GM12878 (cell line): ENCODE results near the gene NOL4L. TPM values are rescaled to one million over a fixed set of nuclear protein-coding genes. Genes with fewer than 3 reads are reported as not detected.

Source experiments
- ATAC-seq: fragments of 200-7000 bp; cut with Tn5 transposase; 3 replicates; pipeline ENCODE4 v1.9.1; 2020; ENCODE audit warnings: mild to moderate bottlenecking, moderate library complexity
- BruUV-seq: library from RNA; stranded (reverse); fragments of 400-500 nt; replicated peaks from 2 replicates; lab custom pipeline; 2021; lab: Mats Ljungman, UMichigan
- CTCF ChIA-PET: fragments of 300-600 bp; sonication (Branson Sonifier 250); formaldehyde crosslinking; extraction: SDS; loops from one replicate; lab custom pipeline; 2021; ENCODE audit warnings: inconsistent platforms; lab: Yijun Ruan, JAX
- POLR2A ChIA-PET: fragments of 350-600 bp; formaldehyde crosslinking; extraction: SDS; loops from one replicate; lab custom pipeline; 2021; ENCODE audit warnings: inconsistent platforms; lab: Charles Lee
- RAD21 ChIA-PET: fragments of 300-600 bp; sonication (Branson Sonifier 250); formaldehyde crosslinking; loops from one replicate; lab custom pipeline; 2023; ENCODE audit warnings: antibody characterized with exemption; ENCODE audit not compliant: unreplicated experiment; lab: Charles Lee
- SMC1A ChIA-PET: fragments of 300-600 bp; sonication (Branson Sonifier 250); formaldehyde crosslinking; loops from one replicate; lab custom pipeline; 2023; ENCODE audit not compliant: unreplicated experiment, uncharacterized antibody; lab: Charles Lee
- DNase-seq: peaks from one replicate; pipeline ENCODE4 v3.0.0-alpha.2; 2011; ENCODE audit warnings: low read depth, low spot score
- FAIRE-seq: peaks from 3 replicates; lab custom pipeline; 2011; peaks lifted over from hg19 to GRCh38; lab: Jason Lieb, UNC
- H2AFZ ChIP-seq: 2 replicates; pipeline ENCODE4 v1.6.0; 2011; ENCODE audit warnings: low read depth, low read length, control low read depth; ENCODE audit not compliant: control insufficient read depth
- H3K27ac ChIP-seq: 2 replicates; pipeline ENCODE4 v1.5.1; 2011; ENCODE audit warnings: control low read depth; ENCODE audit not compliant: control insufficient read depth, insufficient read depth
- H3K27me3 ChIP-seq, 2 experiments: replicated peaks in 1 of 2; 2 replicates each; pipeline versions ENCODE4 v1.6.0 to v1.6.1; 2011; ENCODE audit warnings: low read length in 1 of 2; ENCODE audit not compliant: control insufficient read depth in 2 of 2, insufficient read depth in 2 of 2
- H3K36me3 ChIP-seq, 2 experiments: 2 replicates each; pipeline ENCODE4 v1.5.1; 2011; ENCODE audit warnings: low read length in 1 of 2; ENCODE audit not compliant: control insufficient read depth in 2 of 2, insufficient read depth in 2 of 2
- H3K4me1 ChIP-seq: 2 replicates; pipeline ENCODE4 v1.6.1; 2011; ENCODE audit warnings: mild to moderate bottlenecking, low read length, moderate library complexity, mixed read lengths; ENCODE audit not compliant: control insufficient read depth, insufficient read depth
- H3K4me2 ChIP-seq: 2 replicates; pipeline ENCODE4 v1.6.0; 2011; ENCODE audit warnings: control low read depth; ENCODE audit not compliant: control insufficient read depth, insufficient read depth
- H3K4me3 ChIP-seq: fragments of 200-600 bp; sonication (generic); 2 replicates; pipeline ENCODE4 v1.5.1; 2016
- H3K79me2 ChIP-seq: 2 replicates; pipeline ENCODE4 v1.6.0; 2011; ENCODE audit warnings: low read length; ENCODE audit not compliant: control insufficient read depth, insufficient read depth
- H3K9ac ChIP-seq: 2 replicates; pipeline ENCODE4 v1.8.0; 2011; ENCODE audit warnings: low read length, control low read depth, mixed read lengths; ENCODE audit not compliant: control insufficient read depth, insufficient read depth
- H3K9me3 ChIP-seq: replicated peaks from 3 replicates; pipeline ENCODE4 v1.5.1; 2011; ENCODE audit warnings: mild to moderate bottlenecking, low read length; ENCODE audit not compliant: control insufficient read depth, insufficient read depth
- H4K20me1 ChIP-seq: 2 replicates; pipeline ENCODE4 v1.6.0; 2011; ENCODE audit not compliant: control insufficient read depth, insufficient read depth
- ELK1 ChIP-seq: IDR thresholded peaks from 2 replicates; pipeline ENCODE4 v1.6.1; 2012; ENCODE audit warnings: low read depth, low read length, improper control_type of control experiment
- HDAC6 ChIP-seq: fragments of 200-600 bp; sonication (generic); IDR thresholded peaks from one replicate; pipeline ENCODE4 v1.8.0; 2017; ENCODE audit warnings: antibody characterized with exemption; ENCODE audit not compliant: unreplicated experiment
- LARP7 ChIP-seq: fragments of 450-650 bp; IDR thresholded peaks from 2 replicates; pipeline ENCODE4 v1.6.1; 2017; ENCODE audit warnings: mild to moderate bottlenecking
- MEF2A ChIP-seq: IDR thresholded peaks from 2 replicates; pipeline ENCODE4 v1.6.1; 2011; ENCODE audit warnings: low read depth, mild to moderate bottlenecking, low read length, moderate library complexity; ENCODE audit not compliant: insufficient read depth
- MXI1 ChIP-seq: fragments of 150-350 bp; IDR thresholded peaks from 2 replicates; pipeline ENCODE4 v1.6.1; 2011; ENCODE audit warnings: low read depth, mild to moderate bottlenecking, inconsistent platforms, low read length, improper control_type of control experiment
- POLR2A ChIP-seq: IDR thresholded peaks from 2 replicates; pipeline ENCODE4 v1.6.1; 2011; ENCODE audit warnings: low read depth, mild to moderate bottlenecking, low read length
- SIN3A ChIP-seq: IDR thresholded peaks from 2 replicates; pipeline ENCODE4 v1.6.1; 2012; ENCODE audit warnings: low read depth, low read length, improper control_type of control experiment
- STAT3 ChIP-seq: IDR thresholded peaks from 2 replicates; pipeline ENCODE4 v1.6.1; 2011; ENCODE audit warnings: low read depth, low read length, improper control_type of control experiment
- ZNF622 ChIP-seq: fragments of 450-650 bp; IDR thresholded peaks from 2 replicates; pipeline ENCODE4 v1.6.1; 2017; ENCODE audit warnings: mild to moderate bottlenecking, inconsistent platforms
- WGBS: methylation state at CpG from one replicate; pipeline ENCODE4 v1.1.6; 2016; ENCODE audit warnings: low lambda C conversion rate; ENCODE audit not compliant: insufficient replicate concordance, insufficient coverage; ENCODE audit errors: missing lambda C conversion rate; 5-methylcytosine and 5-hydroxymethylcytosine counted together
- in situ Hi-C: fragments of 300-500 bp; cut with MboI; formaldehyde crosslinking; loops from 9 replicates; pipeline ENCODE4 v1.14.3; 2018; ENCODE audit warnings: mixed read lengths
- intact Hi-C: fragments of 100-400 bp; cut with micrococcal nuclease; formaldehyde crosslinking; loops from one replicate; pipeline ENCODE4 v1.14.2; 2022; ENCODE audit not compliant: unreplicated experiment
- polyA plus RNA-seq, 11 experiments: library from polyadenylated mRNA; depleted of rRNA in 4 of 11; unstranded in 6 of 11; stranded (reverse) in 5 of 11; fragments of >200 nt; fragmentation: Nextera tagmentation in 4 of 11; fragmentation: Illumina TruSeq in 1 of 11; extraction: Ambion mirVana in 4 of 11; extraction: Trizol in 1 of 11; gene quantifications; 1 replicate in 1 of 11; 2 replicates in 10 of 11; pipeline versions ENCODE4 v1.2.1 to v1.2.3, GENCODE V29; 2011 to 2016; ENCODE audit warnings: inconsistent platforms in 2 of 11, missing spikeins in 2 of 11, low read depth in 1 of 11
- total RNA-seq, 4 experiments: library from RNA; depleted of rRNA in 3 of 4; stranded (reverse); fragments of >200 nt in 3 of 4; fragmentation: Illumina TruSeq in 1 of 4; extraction: Trizol in 1 of 4; gene quantifications; 2 replicates each; pipeline versions ENCODE4 v1.2.1 to v1.2.3, GENCODE V29; 2013 to 2021
- TF ChIP-seq, protein P1 (sequence below): IDR thresholded peaks from 2 replicates; pipeline ENCODE4 v1.6.1; 2012; ENCODE audit warnings: low read depth, low read length, improper control_type of control experiment
- TF ChIP-seq, protein P2 (sequence below): IDR thresholded peaks from 2 replicates; pipeline ENCODE4 v1.6.1; 2012; ENCODE audit warnings: low read length, inconsistent platforms

Gene NOL4L
- total and polyA plus RNA-seq, 10 of the 15 experiments (the other 5 are each of a cell fraction or from before 2014, with no cell fraction given): 2.3 to 24.0 (median 8.0) TPM

GRCh38 chr20:32468313-32468640, 116.9 kb downstream of the NOL4L start:
- no peak for DNase-seq
- Histone ChIP-seq H3K4me3 (no peak overlapping the region), H3K4me2 (no peak overlapping the region), H3K27ac (no peak overlapping the region), H3K9me3 (no peaks in the 10 kb centered on the region), H3K9ac (no peak overlapping the region), H3K4me1 (no peaks in the 10 kb centered on the region), H4K20me1 (no peaks in the 10 kb centered on the region), H2AFZ (no peak overlapping the region), H3K79me2 (no peaks in the 10 kb centered on the region), H3K36me3 (no peaks in the 10 kb centered on the region; a peak in 1 of 4 replicates), H3K27me3 (no peaks in the 10 kb centered on the region)
- ChIA-PET CTCF (interaction anchor here (0.8 to 1.1 kb wide), 2 partner anchors 32 to 183 kb away, joined by 3 read pairs; no protein-coding TSS in a partner anchor), POLR2A (no interaction called here), RAD21 (no interaction called here), SMC1A (interaction anchor here (0.7 to 0.9 kb wide), 2 partner anchors 41 to 56 kb away, joined by 3 to 4 read pairs; no protein-coding TSS in a partner anchor)
- no peak for ATAC-seq
- 77% methylated on average over 6 of the region's 6 CpGs for WGBS
- intact Hi-C loops: no loop called here
- in situ Hi-C loops: no loop called here
- TF ChIP-seq, protein P1, sequence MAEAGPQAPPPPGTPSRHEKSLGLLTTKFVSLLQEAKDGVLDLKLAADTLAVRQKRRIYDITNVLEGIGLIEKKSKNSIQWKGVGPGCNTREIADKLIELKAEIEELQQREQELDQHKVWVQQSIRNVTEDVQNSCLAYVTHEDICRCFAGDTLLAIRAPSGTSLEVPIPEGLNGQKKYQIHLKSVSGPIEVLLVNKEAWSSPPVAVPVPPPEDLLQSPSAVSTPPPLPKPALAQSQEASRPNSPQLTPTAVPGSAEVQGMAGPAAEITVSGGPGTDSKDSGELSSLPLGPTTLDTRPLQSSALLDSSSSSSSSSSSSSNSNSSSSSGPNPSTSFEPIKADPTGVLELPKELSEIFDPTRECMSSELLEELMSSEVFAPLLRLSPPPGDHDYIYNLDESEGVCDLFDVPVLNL: no peak
- TF ChIP-seq HDAC6 (no peak), ZNF622 (no peak), ELK1 (no peak), LARP7 (no peak), POLR2A (no peak), SIN3A (no peak), MEF2A (no peak), MXI1 (no peak), STAT3 (no peak)
- TF ChIP-seq, protein P2, sequence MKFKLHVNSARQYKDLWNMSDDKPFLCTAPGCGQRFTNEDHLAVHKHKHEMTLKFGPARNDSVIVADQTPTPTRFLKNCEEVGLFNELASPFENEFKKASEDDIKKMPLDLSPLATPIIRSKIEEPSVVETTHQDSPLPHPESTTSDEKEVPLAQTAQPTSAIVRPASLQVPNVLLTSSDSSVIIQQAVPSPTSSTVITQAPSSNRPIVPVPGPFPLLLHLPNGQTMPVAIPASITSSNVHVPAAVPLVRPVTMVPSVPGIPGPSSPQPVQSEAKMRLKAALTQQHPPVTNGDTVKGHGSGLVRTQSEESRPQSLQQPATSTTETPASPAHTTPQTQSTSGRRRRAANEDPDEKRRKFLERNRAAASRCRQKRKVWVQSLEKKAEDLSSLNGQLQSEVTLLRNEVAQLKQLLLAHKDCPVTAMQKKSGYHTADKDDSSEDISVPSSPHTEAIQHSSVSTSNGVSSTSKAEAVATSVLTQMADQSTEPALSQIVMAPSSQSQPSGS: no peak
- no TSS peak for BruUV-seq
- FAIRE-seq: no peak
